NCI-H748 (cell line): Measurements from ENCODE around the gene LCN10.

ENCODE experiments used
- DNase-seq: peaks from one replicate; lab custom pipeline; 2025; ENCODE audit not compliant: unreplicated experiment; lab: John Stamatoyannopoulos, UW

LCN10 gene

DNA sequence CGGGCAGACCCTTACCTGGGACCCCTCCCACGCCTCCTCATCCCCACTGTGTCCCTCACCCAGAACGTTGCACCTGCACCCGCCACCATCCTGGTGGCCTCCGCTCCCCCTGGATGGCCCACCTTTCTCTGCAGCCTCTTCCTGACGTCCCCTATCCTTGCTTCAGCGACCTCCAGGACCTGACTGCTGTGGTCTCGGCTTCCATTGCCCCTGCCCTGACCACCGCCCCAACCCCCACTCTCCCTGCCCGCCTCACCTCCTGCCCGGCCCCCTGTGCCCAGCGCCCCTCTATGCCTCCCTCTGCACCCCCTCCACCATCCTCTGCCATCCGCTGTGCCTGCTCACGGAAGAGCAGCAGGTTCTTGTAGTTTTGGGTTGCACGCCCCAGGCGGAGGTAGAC, 2.2 kb downstream of the LCN10 start:
- DNase-seq, result no peak

GRCh38 chr9:136740069-136740468, 2.7 kb downstream of the LCN10 start:
- no peak for DNase-seq

GRCh38 chr9:136739509-136739908, 3.2 kb downstream of the LCN10 start:
- DNase-seq, result no peak

GRCh38 chr9:136738960-136739359, 3.8 kb downstream of the LCN10 start:
- DNase-seq, result no peak

DNA sequence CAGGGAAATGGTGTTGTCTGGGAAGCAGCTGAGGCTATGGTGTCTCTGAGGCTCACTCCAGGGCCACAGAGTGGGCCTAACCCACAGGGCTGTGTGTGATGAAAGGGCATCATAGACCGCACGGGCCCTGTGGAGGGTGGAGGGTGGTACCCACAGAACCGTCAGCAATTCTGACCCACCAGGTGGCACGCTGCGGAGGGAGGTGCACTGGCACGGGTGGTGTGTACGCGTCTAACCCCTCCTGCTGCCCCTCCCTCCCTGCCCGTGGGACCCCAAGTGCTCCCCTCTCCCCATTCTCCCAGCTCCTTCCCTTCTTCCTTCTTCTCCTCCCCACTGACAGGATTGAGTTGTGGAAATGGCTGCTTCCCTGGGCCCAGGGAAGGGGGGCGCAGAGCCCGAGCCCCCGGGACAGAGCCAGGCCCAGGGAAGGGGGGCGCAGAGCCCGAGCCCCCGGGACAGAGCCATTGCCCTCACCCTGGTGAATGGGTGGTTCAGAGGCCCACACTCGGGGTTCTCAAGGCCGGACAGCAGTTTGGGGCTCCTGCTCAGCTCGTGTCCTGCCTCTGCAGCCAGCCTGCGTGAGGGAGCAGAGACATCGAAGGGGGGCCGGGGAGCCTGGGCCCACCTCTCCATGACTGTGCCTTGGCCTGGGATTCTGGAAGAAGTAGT, 6.8 kb downstream of the LCN10 start:
- DNase-seq, result no peak

- DNase-seq, result no peak
These were observed 7.8 kb downstream of the LCN10 start for GRCh38 chr9:136734837-136735496.

- DNase-seq, result no peak
These were observed 9.1 kb downstream of the LCN10 start for GRCh38 chr9:136733611-136734010.

GRCh38 chr9:136732444-136733178, 10.1 kb downstream of the LCN10 start:
- no peak for DNase-seq

GRCh38 chr9:136729926-136730325, 12.8 kb downstream of the LCN10 start:
- DNase-seq, result no peak

GRCh38 chr9:136729144-136729543, 13.6 kb downstream of the LCN10 start:
- DNase-seq, result no peak

DNA sequence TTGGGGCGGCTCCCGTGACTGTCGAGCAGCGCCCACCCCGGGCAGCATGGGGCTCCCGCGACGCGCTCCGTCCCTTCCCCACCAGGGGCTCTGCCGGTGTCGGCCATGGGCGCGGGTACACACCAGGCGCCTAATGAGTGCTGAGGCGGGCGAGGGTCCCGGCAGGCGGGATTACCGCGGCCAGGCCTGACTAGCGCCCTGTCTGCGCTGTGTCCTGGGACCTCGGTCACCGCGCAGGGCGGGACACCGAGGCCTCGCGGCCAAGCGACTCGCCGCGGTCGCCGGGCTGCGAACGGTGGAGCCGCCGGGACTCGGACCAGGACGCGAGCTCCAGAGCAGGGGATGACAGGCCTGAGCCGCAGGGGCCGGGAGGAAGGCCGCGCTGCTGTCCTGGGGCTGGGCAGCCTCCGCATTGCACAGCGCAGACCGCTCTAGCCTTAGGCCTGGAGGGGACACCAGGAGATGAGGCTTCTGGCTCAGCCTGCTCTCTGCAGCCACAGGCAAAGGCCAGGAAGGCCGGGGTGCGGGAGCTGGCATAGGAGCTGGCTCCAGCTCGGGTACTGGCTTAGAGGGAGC, 14.1 kb downstream of the LCN10 start:
- peak; percentile 35 for DNase-seq

GRCh38 chr9:136728080-136728547, 14.6 kb downstream of the LCN10 start:
- peak; percentile 88 for DNase-seq

- no peak for DNase-seq
These were observed 16.0 kb downstream of the LCN10 start for GRCh38 chr9:136726631-136727191.

DNA sequence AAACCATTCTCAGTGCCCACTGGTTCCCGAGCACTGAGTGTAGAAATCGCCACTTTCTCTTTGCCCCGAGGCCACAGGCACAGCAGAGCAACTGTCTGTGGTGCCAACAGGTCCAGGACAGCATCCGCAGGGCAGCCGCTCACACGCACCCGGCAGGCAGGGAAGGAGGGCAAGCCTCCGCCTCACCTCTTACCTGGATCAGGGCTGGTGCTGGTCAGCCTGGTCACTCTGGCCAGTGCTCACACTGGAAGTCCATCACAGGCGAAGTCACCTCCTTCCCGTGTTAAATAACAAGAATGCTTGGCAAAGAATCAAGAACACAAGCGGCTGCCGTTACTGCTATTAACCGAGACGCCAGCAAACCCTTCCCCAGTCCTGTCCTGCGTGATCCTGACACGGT, 16.6 kb downstream of the LCN10 start:
- DNase-seq, result no peak

GRCh38 chr9:136725612-136726011, 17.1 kb downstream of the LCN10 start:
- DNase-seq, result no peak

GRCh38 chr9:136724772-136725171, 18.0 kb downstream of the LCN10 start:
- DNase-seq, result no peak

- no peak for DNase-seq
These were observed 18.8 kb downstream of the LCN10 start for GRCh38 chr9:136723989-136724388.

- no peak for DNase-seq
These were observed 19.3 kb downstream of the LCN10 start for GRCh38 chr9:136723362-136723976.

DNA sequence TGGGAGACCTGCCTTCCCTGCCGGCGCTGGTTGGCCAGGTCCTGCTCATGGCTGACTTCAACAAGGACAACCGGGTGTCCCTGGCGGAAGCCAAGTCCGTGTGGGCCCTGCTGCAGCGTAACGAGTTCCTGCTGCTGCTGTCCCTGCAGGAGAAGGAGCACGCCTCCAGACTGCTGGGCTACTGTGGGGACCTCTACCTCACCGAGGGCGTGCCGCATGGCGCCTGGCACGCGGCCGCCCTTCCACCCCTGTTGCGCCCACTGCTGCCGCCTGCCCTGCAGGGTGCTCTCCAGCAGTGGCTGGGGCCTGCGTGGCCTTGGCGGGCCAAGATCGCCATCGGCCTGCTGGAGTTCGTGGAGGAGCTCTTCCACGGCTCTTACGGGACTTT, 19.8 kb downstream of the LCN10 start:
- no peak for DNase-seq

DNA sequence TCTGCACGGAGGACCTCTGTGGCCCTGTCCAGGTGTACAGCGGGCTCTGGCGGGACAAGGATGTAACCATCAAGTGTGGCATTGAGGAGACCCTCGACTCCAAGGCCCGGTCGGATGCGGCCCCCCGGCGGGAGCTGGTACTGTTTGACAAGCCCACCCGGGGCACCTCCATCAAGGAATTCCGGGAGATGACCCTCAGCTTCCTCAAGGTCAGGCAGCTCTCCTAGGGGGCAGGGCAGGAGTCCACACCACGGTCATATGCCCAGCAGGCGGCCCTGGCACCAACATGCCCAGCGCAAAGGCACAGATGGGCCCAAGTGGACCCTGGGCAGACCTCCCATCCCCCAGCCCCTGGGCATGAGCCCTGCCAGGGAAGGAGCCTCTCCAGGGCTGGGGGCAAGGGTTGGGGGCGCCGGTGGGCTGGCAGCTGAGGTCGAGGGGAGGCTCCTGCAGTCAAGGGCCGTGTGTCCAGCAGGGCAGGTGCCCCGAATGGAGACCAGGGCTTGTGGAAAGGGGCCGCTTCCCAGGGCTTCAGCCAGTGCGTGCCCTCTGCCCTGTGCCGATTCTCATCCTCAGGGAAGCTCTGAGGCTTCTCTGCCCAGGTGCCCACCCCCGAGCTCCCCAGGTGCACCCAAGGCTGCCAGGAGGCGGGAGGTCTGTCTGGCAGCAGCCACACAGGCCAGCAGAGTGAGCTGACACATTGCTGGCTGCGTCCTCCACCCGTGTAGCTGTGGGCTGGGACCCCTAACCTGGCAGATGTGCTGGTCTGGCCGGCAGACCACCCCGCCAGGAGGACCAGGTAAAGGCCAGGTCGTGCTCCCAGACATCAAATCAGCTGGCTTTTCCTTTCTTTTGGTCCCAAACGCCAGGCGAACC, 20.4 kb downstream of the LCN10 start:
- DNase-seq, result no peak
